Activated naive CD4-positive, alpha-beta T cell treated with anti-CD3 and anti-CD28 coated beads, Interleukin-2, amount 10 ng/mL, durations not matched to agents 7 days and 5 days (primary cell): ENCODE data around the gene WDR91.
"Not testable (repeated sequence)": the region's sequence is repeated elsewhere in the genome, so short reads cannot be mapped to it uniquely, and the experiment has no call there.

Experiments used
- CTCF ChIA-PET: fragments of 350-600 bp; sonication (Branson Sonifier 250); formaldehyde crosslinking; loops from one replicate; lab custom pipeline; 2021; ENCODE audit warnings: antibody characterized with exemption; lab: Charles Lee
- DNase-seq: peaks from one replicate; pipeline ENCODE4 v3.0.0-alpha.2; 2020
- H3K27ac Mint-ChIP-seq: one replicate; pipeline ENCODE4 v1.8.0; 2021; ENCODE audit warnings: mild to moderate bottlenecking, moderate library complexity, mixed read lengths
- H3K27me3 Mint-ChIP-seq: one replicate; pipeline ENCODE4 v1.8.0; 2021; ENCODE audit warnings: mild to moderate bottlenecking, mixed read lengths
- H3K36me3 Mint-ChIP-seq: one replicate; pipeline ENCODE4 v1.8.0; 2021; ENCODE audit warnings: mixed read lengths
- H3K4me1 Mint-ChIP-seq: one replicate; pipeline ENCODE4 v1.8.0; 2021; ENCODE audit warnings: mixed read lengths
- H3K4me3 Mint-ChIP-seq: one replicate; pipeline ENCODE4 v1.8.0; 2021; ENCODE audit warnings: mild to moderate bottlenecking, moderate library complexity, mixed read lengths
- H3K9me3 Mint-ChIP-seq: one replicate; pipeline ENCODE4 v1.8.0; 2021; ENCODE audit warnings: mixed read lengths

WDR91 gene

GRCh38 chr7:135242096-135242684 is 30.9 kb upstream of the WDR91 start:
- Mint-ChIP-seq H3K27me3 (peaks cover 22% of the 10 kb centered on the region), H3K9me3 (no peaks in the 10 kb centered on the region), H3K4me3 (no peak overlapping the region), H3K27ac (no peak overlapping the region), H3K36me3 (no peaks in the 10 kb centered on the region), H3K4me1 (no peaks in the 10 kb centered on the region)
- CTCF ChIA-PET = interaction anchor here (0.5 kb wide), 1 partner anchor 198 kb away, joined by 4 read pairs; no protein-coding TSS in a partner anchor
- DNase-seq = no peak

- no peak overlapping the region for H3K4me3 Mint-ChIP-seq
- H3K27ac Mint-ChIP-seq = no peak overlapping the region
- no peaks in the 10 kb centered on the region for H3K9me3 Mint-ChIP-seq
- no peak for DNase-seq
- peaks cover 21% of the 10 kb centered on the region for H3K27me3 Mint-ChIP-seq
- H3K36me3 Mint-ChIP-seq = no peaks in the 10 kb centered on the region
- CTCF ChIA-PET = no interaction called here
- H3K4me1 Mint-ChIP-seq = peaks cover 10% of the 10 kb centered on the region
Measured at GRCh38 chr7:135240441-135240840, 29.1 kb upstream of the WDR91 start.

- CTCF ChIA-PET = interaction anchor here (1.1 to 1.2 kb wide), 2 partner anchors 13 to 35 kb away, joined by 3 to 4 read pairs; no protein-coding TSS in a partner anchor
- Mint-ChIP-seq H3K36me3 (no peaks in the 10 kb centered on the region), H3K9me3 (no peaks in the 10 kb centered on the region), H3K4me1 (peaks cover 10% of the 10 kb centered on the region), H3K27ac (no peak overlapping the region), H3K4me3 (no peak overlapping the region), H3K27me3 (peaks cover 16% of the 10 kb centered on the region)
- no peak for DNase-seq
Measured at GRCh38 chr7:135239263-135239662, 27.9 kb upstream of the WDR91 start.

DNA sequence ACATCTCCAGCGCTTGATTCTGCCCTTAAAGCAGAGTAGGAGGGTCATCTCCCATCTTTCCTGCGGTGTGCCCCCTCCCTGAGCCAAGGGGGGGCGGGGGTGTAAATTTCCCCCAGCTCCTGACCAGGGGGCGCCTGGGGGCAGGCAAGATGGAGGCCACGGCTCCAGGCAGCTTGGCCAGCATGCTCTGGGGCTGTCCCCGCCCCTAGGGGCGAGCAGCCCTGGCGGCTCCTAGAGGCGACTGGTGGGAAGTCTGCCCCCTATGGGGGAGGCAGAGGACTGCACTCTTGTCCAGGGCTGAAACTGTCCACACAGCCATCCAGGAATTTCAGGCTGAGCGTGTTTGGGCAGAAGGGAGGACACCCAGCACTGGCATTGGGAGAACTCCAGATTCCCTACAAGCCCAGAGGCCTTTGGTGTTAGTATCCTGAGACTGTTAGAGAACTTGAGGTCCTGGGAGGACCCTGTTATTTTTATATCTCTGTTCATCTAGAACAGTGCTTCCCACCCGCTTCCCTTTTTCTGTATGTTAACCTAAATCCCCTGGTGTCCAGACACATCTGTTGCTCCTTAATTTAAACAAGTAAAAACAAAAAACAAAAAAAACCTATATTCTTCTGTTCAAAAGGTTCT is 26.9 kb upstream of the WDR91 start:
- Mint-ChIP-seq H3K4me1 (peaks cover 10% of the 10 kb centered on the region), H3K27me3 (peaks cover 15% of the 10 kb centered on the region), H3K9me3 (no peaks in the 10 kb centered on the region), H3K36me3 (no peaks in the 10 kb centered on the region), H3K4me3 (no peak overlapping the region), H3K27ac (no peak overlapping the region)
- no peak for DNase-seq
- CTCF ChIA-PET = interaction anchor here (0.9 to 1.2 kb wide), 2 partner anchors 14 to 20 kb away, joined by 3 to 4 read pairs; no protein-coding TSS in a partner anchor

DNA sequence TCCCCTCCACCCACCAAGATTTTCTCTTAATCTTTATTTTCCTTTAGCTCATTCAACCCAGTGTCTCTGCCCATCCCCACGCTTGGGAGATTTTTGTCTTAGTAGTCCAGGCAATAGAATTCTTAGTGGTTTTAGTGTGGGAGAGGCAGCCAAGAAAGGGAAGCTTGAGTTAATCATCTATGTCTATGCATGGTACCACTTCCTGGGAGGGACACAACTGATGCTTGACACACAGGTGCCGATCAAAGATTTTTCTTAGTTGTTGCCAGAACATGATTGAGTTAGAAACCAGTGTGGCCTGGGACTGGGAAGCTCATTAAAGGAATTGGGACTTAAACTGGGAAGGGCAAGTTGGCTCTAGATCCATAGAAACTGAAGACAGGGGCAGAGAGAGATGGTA is 25.4 kb upstream of the WDR91 start:
- Mint-ChIP-seq H3K4me3 (no peak overlapping the region), H3K36me3 (no peaks in the 10 kb centered on the region), H3K4me1 (peaks cover 10% of the 10 kb centered on the region), H3K9me3 (no peaks in the 10 kb centered on the region), H3K27ac (no peak overlapping the region), H3K27me3 (peaks cover 6% of the 10 kb centered on the region)
- DNase-seq = no peak
- CTCF ChIA-PET = interaction anchor here (0.6 kb wide), 1 partner anchor 198 kb away, joined by 3 read pairs; no protein-coding TSS in a partner anchor

DNA sequence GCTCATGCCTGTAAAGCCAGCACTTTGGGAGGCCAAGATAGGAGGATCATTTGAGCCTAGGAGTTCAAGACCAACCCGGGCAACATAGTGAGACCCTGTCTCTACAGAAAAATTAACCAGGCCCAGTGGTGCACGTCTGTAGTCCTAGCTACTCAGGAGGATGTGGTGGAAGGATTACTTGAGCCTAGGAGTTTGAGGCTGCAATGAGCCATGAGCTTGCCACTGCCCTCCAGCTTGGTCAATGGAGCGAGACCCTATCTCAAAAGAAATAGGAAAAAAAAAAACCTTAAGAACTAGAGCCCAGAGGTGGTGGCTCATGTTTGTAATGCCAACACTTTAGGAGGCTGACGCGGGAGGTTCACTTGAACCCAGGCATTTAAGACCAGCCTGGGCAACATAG is 24.5 kb upstream of the WDR91 start:
- Mint-ChIP-seq H3K4me1 (peaks cover 10% of the 10 kb centered on the region), H3K27ac (no peak overlapping the region), H3K4me3 (no peak overlapping the region), H3K9me3 (no peaks in the 10 kb centered on the region), H3K27me3 (no peaks in the 10 kb centered on the region), H3K36me3 (no peaks in the 10 kb centered on the region)
- no peak for DNase-seq
- CTCF ChIA-PET = no interaction called here

DNA sequence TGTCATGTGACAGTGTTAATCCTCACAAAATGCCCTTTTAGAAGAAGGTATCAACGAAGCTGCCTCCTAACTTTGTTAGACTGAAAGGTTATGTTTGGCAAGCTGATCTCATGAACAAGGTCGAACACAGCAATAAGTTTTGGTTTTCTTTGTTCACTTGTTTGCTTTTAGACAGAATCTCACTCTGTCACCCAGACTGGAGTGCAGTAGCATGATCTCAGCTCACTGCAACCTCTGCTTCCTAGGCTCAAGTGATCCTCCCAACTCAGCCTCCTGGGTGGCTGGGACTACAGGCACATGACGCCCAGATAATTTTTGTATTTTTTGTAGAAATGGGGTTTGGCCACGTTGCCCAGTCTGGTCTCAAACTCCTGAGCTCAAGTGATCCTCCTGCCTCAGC is 23.4 kb upstream of the WDR91 start:
- CTCF ChIA-PET = interaction anchor here (1.2 kb wide), 1 partner anchor 39 kb away, joined by 3 read pairs; no protein-coding TSS in a partner anchor
- no peaks in the 10 kb centered on the region for H3K27me3 Mint-ChIP-seq

GRCh38 chr7:135234095-135234494 is 22.8 kb upstream of the WDR91 start:
- DNase-seq, H3K36me3 Mint-ChIP-seq, H3K9me3 Mint-ChIP-seq, H3K27me3 Mint-ChIP-seq, H3K27ac Mint-ChIP-seq, H3K4me3 Mint-ChIP-seq, H3K4me1 Mint-ChIP-seq: not testable (repeated sequence)
- CTCF ChIA-PET = interaction anchor here (1.2 kb wide), 1 partner anchor 40 kb away, joined by 3 read pairs; no protein-coding TSS in a partner anchor

More for the DNA sequence above, 23.4 kb upstream of the WDR91 start:
- H3K36me3 Mint-ChIP-seq = no peaks in the 10 kb centered on the region
- no peaks in the 10 kb centered on the region for H3K9me3 Mint-ChIP-seq
- no peak overlapping the region for H3K27ac Mint-ChIP-seq
- DNase-seq = no peak
- H3K4me1 Mint-ChIP-seq = peaks cover 10% of the 10 kb centered on the region
- no peak overlapping the region for H3K4me3 Mint-ChIP-seq

DNA sequence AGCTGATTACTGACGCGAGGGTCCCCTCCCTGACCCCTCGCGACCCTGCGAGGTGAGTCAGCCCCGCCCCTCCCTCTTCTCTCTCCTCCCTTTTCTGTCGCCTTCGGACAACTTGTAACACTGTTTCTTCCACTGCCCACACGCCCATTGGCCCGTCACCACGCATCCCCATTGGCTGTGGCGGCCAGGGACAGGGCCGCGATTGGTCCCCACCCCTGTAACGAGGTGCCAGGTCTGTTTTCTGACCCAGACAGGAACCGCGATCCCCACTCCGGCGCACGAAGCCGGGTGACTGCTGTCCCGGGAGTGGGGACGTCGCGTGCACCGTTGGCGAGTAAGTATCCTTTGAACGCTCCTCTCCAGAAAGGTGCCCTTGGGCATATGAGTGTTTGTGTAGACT is 22.2 kb upstream of the WDR91 start, which contains the start of gene STRA8:
TSS of gene STRA8 (plus strand) at position 269 of the 400 bp plus-strand sequence. CDS start 6,687 bp downstream, outside the sequence.
- no peak for DNase-seq
- H3K27ac Mint-ChIP-seq = no peak within 1 kb of the TSS
- no peak within 1 kb of the TSS for H3K4me3 Mint-ChIP-seq
- peaks cover 10% of the 10 kb centered on the region for H3K4me1 Mint-ChIP-seq
- no peaks in the 10 kb centered on the region for H3K9me3 Mint-ChIP-seq
- CTCF ChIA-PET = no interaction called here
- no peaks in the 10 kb centered on the region for H3K36me3 Mint-ChIP-seq
- H3K27me3 Mint-ChIP-seq = peaks cover 5% of the 10 kb centered on the region

DNA sequence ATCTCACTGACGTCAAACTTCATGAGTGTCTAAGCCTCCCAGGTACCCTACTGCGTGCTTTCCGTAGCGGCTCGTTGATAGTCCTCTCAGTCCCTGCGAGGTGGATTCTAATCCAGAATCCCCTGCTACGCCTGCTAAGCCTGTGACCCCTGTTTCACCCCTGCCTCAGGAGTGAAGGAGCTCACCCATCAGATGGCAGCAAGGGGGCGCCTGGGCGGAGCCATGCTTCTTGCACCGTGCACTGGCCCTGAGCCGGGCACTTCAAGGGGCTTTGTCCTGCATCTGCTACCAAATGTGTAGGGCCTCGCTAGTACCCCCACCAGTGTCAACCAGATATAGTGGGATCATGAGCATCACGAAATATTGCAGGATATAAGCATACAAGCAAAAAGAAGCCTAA is 21.4 kb upstream of the WDR91 start:
- H3K27ac Mint-ChIP-seq = no peak overlapping the region
- no peaks in the 10 kb centered on the region for H3K9me3 Mint-ChIP-seq
- H3K4me3 Mint-ChIP-seq = no peak overlapping the region
- CTCF ChIA-PET = no interaction called here
- DNase-seq = no peak
- peaks cover 5% of the 10 kb centered on the region for H3K27me3 Mint-ChIP-seq
- no peaks in the 10 kb centered on the region for H3K36me3 Mint-ChIP-seq
- H3K4me1 Mint-ChIP-seq = peaks cover 10% of the 10 kb centered on the region

DNA sequence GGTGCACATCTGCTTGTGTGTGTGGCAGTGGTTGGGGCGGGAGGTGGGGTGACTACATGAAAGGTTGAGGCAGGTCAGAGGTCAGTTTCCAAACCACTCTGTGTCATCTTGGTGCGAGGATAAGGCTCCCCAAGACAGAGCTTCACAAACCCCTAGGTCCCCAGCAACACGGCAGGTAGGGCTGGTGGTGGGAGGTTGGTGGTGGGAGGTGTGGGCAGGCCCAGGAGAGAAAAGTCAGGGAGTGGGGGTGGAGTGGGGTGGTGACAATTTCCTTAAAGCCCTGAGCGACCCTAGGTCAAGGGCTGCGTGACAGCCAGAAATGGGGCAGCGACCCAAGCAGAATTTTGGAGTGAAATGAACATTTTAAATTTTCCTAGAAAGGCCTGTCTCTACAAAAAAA is 20.8 kb upstream of the WDR91 start:
- Mint-ChIP-seq H3K4me3 (no peak overlapping the region), H3K9me3 (no peaks in the 10 kb centered on the region), H3K4me1 (peaks cover 10% of the 10 kb centered on the region), H3K27me3 (peaks cover 5% of the 10 kb centered on the region), H3K36me3 (no peaks in the 10 kb centered on the region), H3K27ac (no peak overlapping the region)
- CTCF ChIA-PET = no interaction called here
- DNase-seq = no peak

- Mint-ChIP-seq H3K27ac (no peak overlapping the region), H3K27me3 (peaks cover 5% of the 10 kb centered on the region), H3K36me3 (no peaks in the 10 kb centered on the region), H3K4me1 (peaks cover 6% of the 10 kb centered on the region), H3K9me3 (no peaks in the 10 kb centered on the region), H3K4me3 (no peak overlapping the region)
- DNase-seq = no peak
- CTCF ChIA-PET = interaction anchor here (1.4 kb wide), 1 partner anchor 9 kb away, joined by 3 read pairs; no protein-coding TSS in a partner anchor
Measured at GRCh38 chr7:135231686-135232085, 20.4 kb upstream of the WDR91 start.

DNA sequence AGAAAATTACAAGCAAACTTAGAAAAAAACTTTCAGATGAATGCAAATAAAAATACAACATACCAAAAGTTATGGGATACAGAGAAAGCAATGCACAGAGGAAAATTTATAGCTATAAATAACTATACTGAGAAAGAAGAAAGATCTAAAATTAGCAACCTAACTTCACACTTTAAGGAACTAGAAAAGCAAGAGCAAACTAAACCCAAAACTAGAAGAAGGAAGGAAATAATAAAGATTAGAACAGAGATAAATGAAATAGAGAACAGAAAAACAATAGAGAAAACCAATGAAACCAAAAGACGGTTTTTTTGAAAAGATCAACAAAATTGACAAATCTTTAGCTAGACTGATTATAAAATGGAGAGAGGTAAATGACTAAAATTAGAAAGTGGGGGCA is 12.7 kb upstream of the WDR91 start:
- H3K4me1 Mint-ChIP-seq = peaks cover 14% of the 10 kb centered on the region
- peaks cover 2% of the 10 kb centered on the region for H3K36me3 Mint-ChIP-seq
- no peak overlapping the region for H3K27ac Mint-ChIP-seq
- DNase-seq = no peak
- H3K9me3 Mint-ChIP-seq = peaks cover 5% of the 10 kb centered on the region
- H3K27me3 Mint-ChIP-seq = peaks cover 5% of the 10 kb centered on the region
- no peak overlapping the region for H3K4me3 Mint-ChIP-seq
- CTCF ChIA-PET = no interaction called here

GRCh38 chr7:135217645-135218509 is 6.6 kb upstream of the WDR91 start:
- no peak for DNase-seq
- H3K9me3 Mint-ChIP-seq = peaks cover 3% of the 10 kb centered on the region
- no peak overlapping the region for H3K4me3 Mint-ChIP-seq
- CTCF ChIA-PET = no interaction called here
- H3K36me3 Mint-ChIP-seq = no peaks in the 10 kb centered on the region
- no peaks in the 10 kb centered on the region for H3K4me1 Mint-ChIP-seq
- peaks cover 19% of the 10 kb centered on the region for H3K27me3 Mint-ChIP-seq
- H3K27ac Mint-ChIP-seq = no peak overlapping the region
